Chondrocyte (in vitro differentiated cells): Measurements from ENCODE around the gene VPS13C. TPM values are rescaled to one million over a fixed set of nuclear protein-coding genes. Genes with fewer than 3 reads are reported as not detected.

Source experiments
- DNase-seq: peaks from one replicate; pipeline ENCODE4 v3.0.0; 2021; ENCODE audit warnings: mixed read lengths, low spot score
- H3K27ac Mint-ChIP-seq: one replicate; pipeline ENCODE4 v1.8.0; 2021; ENCODE audit warnings: mild to moderate bottlenecking, moderate library complexity, mixed read lengths; ENCODE audit not compliant: unreplicated experiment
- H3K27me3 Mint-ChIP-seq: 2 replicates; pipeline ENCODE4 v1.8.0; 2021; ENCODE audit warnings: low read depth, mixed read lengths
- H3K36me3 Mint-ChIP-seq: 2 replicates; pipeline ENCODE4 v1.8.0; 2021; ENCODE audit warnings: low read depth, mixed read lengths
- H3K4me1 Mint-ChIP-seq: 2 replicates; pipeline ENCODE4 v1.8.0; 2021; ENCODE audit warnings: low read depth, mild to moderate bottlenecking, mixed read lengths
- H3K4me3 Mint-ChIP-seq: one replicate; pipeline ENCODE4 v1.8.0; 2021; ENCODE audit warnings: mild to moderate bottlenecking, moderate library complexity, mixed read lengths; ENCODE audit not compliant: unreplicated experiment
- H3K9me3 Mint-ChIP-seq: 2 replicates; pipeline ENCODE4 v1.8.0; 2021; ENCODE audit warnings: low read depth, mixed read lengths
- total RNA-seq: library from RNA; stranded (reverse); gene quantifications from 3 replicates; pipeline ENCODE4 v1.2.1, GENCODE V29; 2021
- TF ChIP-seq, protein P1 (sequence below): fragments of 200-600 bp; sonication (generic); IDR thresholded peaks from 2 replicates; pipeline ENCODE4 v1.5.0; 2021; ENCODE audit warnings: antibody characterized with exemption, mild to moderate bottlenecking, moderate library complexity

Gene VPS13C
- total RNA-seq, 1 donor from 2014 or later: 46.0 TPM

- H3K9me3 Mint-ChIP-seq: peaks cover 7% of the 10 kb centered on the region
- no peak overlapping the region for H3K4me3 Mint-ChIP-seq
- DNase-seq: no peak
- H3K36me3 Mint-ChIP-seq: peaks cover 12% of the 10 kb centered on the region
- no peaks in the 10 kb centered on the region for H3K27me3 Mint-ChIP-seq
- H3K27ac Mint-ChIP-seq: peak overlapping the region; percentile 41
- TF ChIP-seq, protein P1, sequence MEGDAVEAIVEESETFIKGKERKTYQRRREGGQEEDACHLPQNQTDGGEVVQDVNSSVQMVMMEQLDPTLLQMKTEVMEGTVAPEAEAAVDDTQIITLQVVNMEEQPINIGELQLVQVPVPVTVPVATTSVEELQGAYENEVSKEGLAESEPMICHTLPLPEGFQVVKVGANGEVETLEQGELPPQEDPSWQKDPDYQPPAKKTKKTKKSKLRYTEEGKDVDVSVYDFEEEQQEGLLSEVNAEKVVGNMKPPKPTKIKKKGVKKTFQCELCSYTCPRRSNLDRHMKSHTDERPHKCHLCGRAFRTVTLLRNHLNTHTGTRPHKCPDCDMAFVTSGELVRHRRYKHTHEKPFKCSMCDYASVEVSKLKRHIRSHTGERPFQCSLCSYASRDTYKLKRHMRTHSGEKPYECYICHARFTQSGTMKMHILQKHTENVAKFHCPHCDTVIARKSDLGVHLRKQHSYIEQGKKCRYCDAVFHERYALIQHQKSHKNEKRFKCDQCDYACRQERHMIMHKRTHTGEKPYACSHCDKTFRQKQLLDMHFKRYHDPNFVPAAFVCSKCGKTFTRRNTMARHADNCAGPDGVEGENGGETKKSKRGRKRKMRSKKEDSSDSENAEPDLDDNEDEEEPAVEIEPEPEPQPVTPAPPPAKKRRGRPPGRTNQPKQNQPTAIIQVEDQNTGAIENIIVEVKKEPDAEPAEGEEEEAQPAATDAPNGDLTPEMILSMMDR: no peak
- H3K4me1 Mint-ChIP-seq: peaks cover 13% of the 10 kb centered on the region
Observed at GRCh38 chr15:62035256-62035924, 24.9 kb downstream of the VPS13C start.

DNA sequence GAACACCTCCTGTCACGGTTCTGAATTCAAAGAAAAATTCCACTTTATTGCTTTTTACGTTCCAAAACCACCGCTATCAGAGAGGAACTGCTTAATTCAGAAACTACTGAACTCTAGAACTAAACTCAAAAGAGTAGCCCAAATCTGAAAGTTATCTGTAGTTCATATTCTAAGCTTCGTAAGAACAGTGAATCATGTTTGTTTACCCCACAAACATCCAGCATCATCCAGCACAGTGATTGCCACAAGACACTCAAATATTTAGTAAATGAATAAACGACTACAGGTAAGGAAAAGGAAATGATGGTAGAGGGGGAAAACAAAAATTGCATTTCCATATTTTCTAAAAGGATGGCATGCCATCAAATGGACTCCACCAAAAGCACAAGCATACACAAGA is 32.3 kb downstream of the VPS13C start:
- TF ChIP-seq, protein P1: no peak
- H3K36me3 Mint-ChIP-seq: peaks cover 11% of the 10 kb centered on the region

DNA sequence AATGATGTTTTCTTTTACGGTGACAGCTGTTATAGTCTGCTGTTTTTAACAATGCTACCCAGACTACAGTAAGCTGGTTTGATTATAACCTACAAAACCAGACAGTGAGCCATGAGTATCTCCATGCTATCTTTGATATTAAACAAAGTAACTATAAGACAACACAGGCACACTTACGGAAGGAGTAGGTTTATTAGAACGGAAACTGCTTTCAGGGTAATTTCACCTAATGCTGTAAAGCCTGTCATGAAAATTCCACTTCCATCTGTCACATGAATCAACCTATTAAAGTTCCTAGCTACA is 33.0 kb downstream of the VPS13C start:
- no peaks in the 10 kb centered on the region for H3K27me3 Mint-ChIP-seq
- H3K27ac Mint-ChIP-seq: no peak overlapping the region

More for the DNA sequence above, 32.3 kb downstream of the VPS13C start:
- Mint-ChIP-seq H3K4me3 (no peak overlapping the region), H3K27ac (no peak overlapping the region), H3K27me3 (no peaks in the 10 kb centered on the region), H3K9me3 (no peaks in the 10 kb centered on the region), H3K4me1 (no peaks in the 10 kb centered on the region)
- DNase-seq: no peak

DNA sequence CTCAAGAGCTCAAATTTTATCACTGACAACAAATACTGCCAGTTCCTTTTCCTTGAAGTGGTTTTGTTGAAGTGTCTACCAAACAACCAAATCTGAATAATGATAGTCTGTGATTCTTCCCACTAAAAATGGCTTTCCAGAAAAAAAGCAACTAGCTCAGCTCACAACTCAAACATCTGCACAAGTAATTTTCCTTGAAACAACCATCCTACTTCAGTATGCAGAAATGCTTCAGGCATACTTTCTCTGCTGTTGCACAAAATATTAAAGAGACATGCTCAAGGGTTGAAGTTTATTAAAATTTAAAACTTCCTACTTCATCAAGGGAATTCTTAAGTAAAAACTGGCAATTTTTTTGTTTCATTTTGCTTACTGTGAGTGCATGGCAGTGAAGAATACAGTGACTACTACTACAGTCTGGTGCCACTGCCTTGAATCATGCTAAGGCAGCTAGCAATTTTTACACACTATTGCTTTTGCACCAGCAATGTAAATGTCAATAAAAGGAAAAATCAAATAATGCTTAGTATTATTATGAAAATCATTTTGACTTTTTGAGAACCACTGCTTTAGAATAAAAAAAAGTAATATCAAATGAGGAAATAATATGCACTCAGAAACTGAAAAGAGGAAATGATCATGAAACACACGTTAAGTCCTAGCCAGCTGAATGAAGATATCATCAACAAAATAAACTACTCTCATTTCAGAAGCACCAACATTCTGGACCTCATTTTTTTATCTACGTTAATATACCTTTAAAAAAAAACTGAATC is 33.6 kb downstream of the VPS13C start:
- Mint-ChIP-seq H3K4me1 (no peaks in the 10 kb centered on the region), H3K27ac (no peak overlapping the region), H3K27me3 (no peaks in the 10 kb centered on the region), H3K4me3 (no peak overlapping the region), H3K36me3 (peaks cover 15% of the 10 kb centered on the region), H3K9me3 (no peaks in the 10 kb centered on the region)
- TF ChIP-seq, protein P1: no peak
- no peak for DNase-seq

More for the DNA sequence above, 33.0 kb downstream of the VPS13C start:
- Mint-ChIP-seq H3K36me3 (peaks cover 12% of the 10 kb centered on the region), H3K9me3 (no peaks in the 10 kb centered on the region), H3K4me1 (no peaks in the 10 kb centered on the region), H3K4me3 (no peak overlapping the region)
- no peak for DNase-seq
- TF ChIP-seq, protein P1: no peak

DNA sequence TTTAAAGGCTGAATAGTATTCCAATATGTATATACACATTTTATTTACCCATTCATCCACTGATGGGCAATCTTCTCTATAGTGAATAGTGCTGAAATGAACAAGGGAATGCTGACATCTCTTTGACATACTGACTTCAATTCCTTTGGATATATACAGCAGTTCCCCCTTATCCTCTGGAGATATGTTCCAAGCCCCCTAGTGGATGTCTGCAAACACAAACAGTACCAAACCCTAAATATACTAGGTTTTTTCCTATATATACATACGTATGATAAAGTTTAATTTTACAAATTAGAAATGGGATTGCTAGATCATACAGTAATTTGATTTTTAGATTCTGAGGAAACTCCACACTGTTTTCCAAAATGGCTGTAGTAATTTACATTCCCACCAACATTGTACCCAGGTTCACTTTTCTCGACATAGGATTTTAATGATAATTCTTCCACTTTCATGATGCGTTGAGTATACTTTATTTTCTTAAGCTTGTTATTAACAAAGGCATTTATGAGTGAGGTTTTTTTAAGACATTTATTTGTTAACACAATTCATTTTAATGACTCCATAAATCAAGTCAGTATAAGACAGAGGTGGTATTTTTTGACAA is 38.2 kb downstream of the VPS13C start:
- DNase-seq: no peak
- Mint-ChIP-seq H3K9me3 (peaks cover 9% of the 10 kb centered on the region), H3K27ac (no peak overlapping the region), H3K4me1 (no peaks in the 10 kb centered on the region), H3K27me3 (no peaks in the 10 kb centered on the region), H3K4me3 (no peak overlapping the region), H3K36me3 (peaks cover 27% of the 10 kb centered on the region)
- TF ChIP-seq, protein P1: peak; percentile 63
